Kidney epithelial cell (primary cell): ENCODE results near the gene NPAS2. TPM values are rescaled to one million over a fixed set of nuclear protein-coding genes. Genes with fewer than 3 reads are reported as not detected.

Source experiments
- DNase-seq: peaks from one replicate; pipeline ENCODE4 v3.0.0-alpha.2; 2010; ENCODE audit warnings: low read depth
- H3K27me3 ChIP-seq: 2 replicates; pipeline ENCODE4 v1.6.0; 2011; ENCODE audit warnings: low read length; ENCODE audit not compliant: control insufficient read depth, insufficient read depth
- H3K36me3 ChIP-seq: 2 replicates; pipeline ENCODE4 v1.5.1; 2011; ENCODE audit warnings: low read length; ENCODE audit not compliant: control insufficient read depth, insufficient read depth
- H3K4me3 ChIP-seq: 2 replicates; pipeline ENCODE4 v1.5.1; 2011; ENCODE audit warnings: low read depth, mild to moderate bottlenecking, control low read depth, low read length
- CTCF ChIP-seq: IDR thresholded peaks from 2 replicates; pipeline ENCODE4 v1.5.1; 2011; ENCODE audit warnings: mild to moderate bottlenecking, moderate library complexity, low read length, control low read depth, inconsistent platforms; ENCODE audit not compliant: insufficient read depth, poor library complexity, severe bottlenecking
- total RNA-seq: library from RNA; depleted of rRNA; stranded (reverse); fragments of >200 nt; gene quantifications from 2 replicates; pipeline ENCODE4 v1.2.3, GENCODE V29; 2015

Gene NPAS2
- total RNA-seq, 1 donor from 2014 or later, result 11.2 TPM

- no peaks in the 10 kb centered on the region for H3K27me3 ChIP-seq
- no peak for DNase-seq
- no peak overlapping the region for H3K4me3 ChIP-seq
- no peak for TF ChIP-seq CTCF
- H3K36me3 ChIP-seq, result peaks cover 2% of the 10 kb centered on the region
These were observed 108.3 kb downstream of the NPAS2 start for GRCh38 chr2:100928235-100928634.

- peaks cover 2% of the 10 kb centered on the region for H3K36me3 ChIP-seq
- DNase-seq, result no peak
These were observed 109.2 kb downstream of the NPAS2 start for GRCh38 chr2:100929147-100929546.

GRCh38 chr2:100934504-100935371 is 114.8 kb downstream of the NPAS2 start:
- no peak for TF ChIP-seq CTCF
- Histone ChIP-seq H3K27me3 (no peaks in the 10 kb centered on the region), H3K36me3 (peaks cover 3% of the 10 kb centered on the region), H3K4me3 (no peak overlapping the region)
- DNase-seq, result no peak

More at GRCh38 chr2:100929147-100929546, 109.2 kb downstream of the NPAS2 start:
- H3K27me3 ChIP-seq, result no peaks in the 10 kb centered on the region
- H3K4me3 ChIP-seq, result no peak overlapping the region
- no peak for TF ChIP-seq CTCF

GRCh38 chr2:100935372-100935752 is 115.4 kb downstream of the NPAS2 start:
- H3K4me3 ChIP-seq, result no peak overlapping the region
- TF ChIP-seq CTCF, result no peak
- H3K27me3 ChIP-seq, result no peaks in the 10 kb centered on the region
- H3K36me3 ChIP-seq, result peaks cover 3% of the 10 kb centered on the region
- DNase-seq, result no peak

GRCh38 chr2:100936070-100936741 is 116.3 kb downstream of the NPAS2 start:
- peaks cover 3% of the 10 kb centered on the region for H3K36me3 ChIP-seq
- DNase-seq, result no peak
- no peak overlapping the region for H3K4me3 ChIP-seq
- no peak for TF ChIP-seq CTCF
- no peaks in the 10 kb centered on the region for H3K27me3 ChIP-seq
